GM18907 (cell line): ENCODE data around the gene MISP.

Source experiments
- ATAC-seq: cut with Tn5 transposase; IDR thresholded peaks from one replicate; pipeline ENCODE4 v1.9.1; 2021; ENCODE audit warnings: mild to moderate bottlenecking, moderate library complexity; ENCODE audit not compliant: unreplicated experiment

MISP gene

GRCh38 chr19:772063-772462 lies 21.2 kb downstream of the MISP start:
- no peak for ATAC-seq

DNA sequence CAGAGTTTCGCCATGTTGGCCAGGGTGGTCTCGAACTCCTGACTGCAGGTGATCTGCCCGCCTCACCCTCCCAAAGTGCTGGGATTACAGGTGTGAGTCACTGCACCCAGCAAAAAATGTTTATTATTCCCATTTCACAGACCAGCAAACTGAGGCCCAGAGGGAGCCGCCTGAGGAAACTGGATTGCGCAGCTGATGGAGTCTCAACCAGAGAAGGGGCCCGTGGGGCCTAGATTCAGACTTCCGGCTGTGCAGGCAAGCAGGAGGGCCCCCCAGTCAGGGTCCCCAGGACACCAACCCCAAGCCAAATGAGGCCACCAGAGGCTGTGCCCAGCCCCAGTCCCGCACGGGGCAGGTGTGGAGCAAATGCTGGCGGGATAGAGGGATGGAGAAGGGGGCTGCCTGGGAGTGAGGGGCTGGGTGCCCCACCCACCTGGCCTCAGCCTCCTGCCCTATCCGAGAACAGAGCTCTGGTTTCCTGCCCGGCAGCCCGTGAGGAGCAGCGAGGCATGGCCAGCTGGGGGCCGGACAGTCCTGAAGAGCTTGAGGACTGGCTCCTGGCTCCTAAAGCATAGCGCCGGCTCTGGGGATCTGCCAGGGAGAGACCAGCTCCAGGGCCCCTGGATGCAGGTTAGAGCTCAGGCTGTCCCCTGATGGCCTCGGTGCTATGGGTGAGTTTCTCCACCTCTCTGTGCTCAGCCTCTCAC lies 22.0 kb downstream of the MISP start:
- ATAC-seq: no peak

- no peak for ATAC-seq
These were observed 25.6 kb downstream of the MISP start for GRCh38 chr19:776549-776948.

- no peak for ATAC-seq
These were observed 28.2 kb downstream of the MISP start for GRCh38 chr19:778910-779653.

GRCh38 chr19:780935-781334 lies 30.0 kb downstream of the MISP start:
- ATAC-seq: no peak

GRCh38 chr19:781800-782184 lies 30.9 kb downstream of the MISP start:
- ATAC-seq: no peak

- ATAC-seq: no peak
These were observed 31.4 kb downstream of the MISP start for GRCh38 chr19:782185-782877.

DNA sequence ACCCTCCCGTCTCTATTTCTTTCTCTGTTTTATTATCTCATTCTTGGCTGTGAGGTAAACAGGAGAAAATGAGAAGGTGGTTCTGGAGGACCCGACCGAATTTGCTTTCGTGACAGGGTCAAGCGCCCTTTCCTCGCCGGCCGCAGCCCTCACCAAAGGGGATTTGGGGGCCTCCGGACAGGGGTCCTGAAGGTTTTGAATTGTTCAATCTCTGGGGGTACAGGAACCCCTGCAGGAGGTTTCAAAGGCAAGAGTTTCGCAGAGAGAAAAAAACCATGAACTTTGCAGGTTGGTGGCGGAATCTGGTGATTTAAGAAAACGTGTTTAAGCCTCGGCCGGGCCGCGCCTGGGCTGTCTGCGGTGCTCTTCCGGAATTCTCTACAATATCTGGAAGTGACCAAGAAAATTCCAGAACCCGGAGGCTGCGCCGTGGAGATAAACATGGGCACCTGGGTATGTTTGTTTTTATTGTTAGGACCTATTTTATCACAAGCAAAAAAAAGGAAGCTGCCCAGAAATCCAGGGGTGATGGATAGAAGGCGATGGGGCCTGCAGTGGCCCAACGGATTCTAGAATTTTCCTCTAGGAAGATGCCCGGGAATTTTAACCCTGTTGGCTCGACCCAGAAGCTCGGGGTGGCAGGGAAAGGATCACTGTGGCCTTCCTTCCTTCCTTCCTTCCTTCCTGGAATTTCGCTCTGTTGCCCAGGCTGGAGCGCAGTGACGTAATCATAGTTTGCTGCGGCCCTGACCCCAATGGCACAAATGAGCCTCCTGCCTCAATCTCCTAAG lies 32.2 kb downstream of the MISP start:
- ATAC-seq: no peak

DNA sequence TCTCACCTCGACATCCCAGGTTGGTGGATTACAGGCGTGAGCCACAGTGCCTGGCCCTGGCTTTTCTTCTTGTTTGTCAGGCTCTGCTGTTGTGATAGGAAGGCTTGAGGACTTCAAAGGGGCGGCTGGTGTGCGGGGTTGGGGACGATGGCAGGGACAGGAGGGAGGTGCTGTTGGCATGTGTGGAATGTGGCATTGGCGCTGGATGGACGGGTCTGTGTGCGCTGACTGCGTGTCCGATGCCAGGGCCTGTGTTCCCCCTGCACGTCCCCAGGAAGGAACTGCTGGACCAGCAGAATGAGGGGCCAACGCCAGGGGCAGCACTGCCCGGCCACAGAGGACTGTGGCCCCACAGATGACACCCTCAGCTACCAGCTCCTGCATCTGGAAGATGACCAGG lies 33.6 kb downstream of the MISP start:
- no peak for ATAC-seq

- ATAC-seq: no peak
These were observed 36.6 kb downstream of the MISP start for GRCh38 chr19:787536-787935.

- no peak for ATAC-seq
These were observed 37.7 kb downstream of the MISP start for GRCh38 chr19:788686-788982.

- ATAC-seq: no peak
These were observed 38.2 kb downstream of the MISP start for GRCh38 chr19:788983-789700.

DNA sequence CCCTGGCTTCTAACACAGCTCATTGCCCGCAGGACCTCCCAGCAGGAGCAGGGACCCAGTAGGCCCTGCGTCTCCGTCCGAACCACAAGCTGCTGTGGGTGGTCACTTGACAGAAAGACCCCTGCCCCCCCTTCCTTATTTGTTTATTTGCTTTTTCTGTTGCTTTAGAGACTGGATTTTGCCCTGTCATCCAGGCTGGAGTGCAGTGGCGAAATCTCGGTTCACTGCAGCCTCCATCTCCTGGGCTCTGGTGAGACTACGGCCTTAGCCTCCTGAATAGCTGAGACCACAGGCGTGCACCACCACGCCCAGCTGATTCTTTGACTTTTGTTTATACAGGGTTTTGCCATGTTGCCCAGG lies 38.8 kb downstream of the MISP start:
- ATAC-seq: no peak

DNA sequence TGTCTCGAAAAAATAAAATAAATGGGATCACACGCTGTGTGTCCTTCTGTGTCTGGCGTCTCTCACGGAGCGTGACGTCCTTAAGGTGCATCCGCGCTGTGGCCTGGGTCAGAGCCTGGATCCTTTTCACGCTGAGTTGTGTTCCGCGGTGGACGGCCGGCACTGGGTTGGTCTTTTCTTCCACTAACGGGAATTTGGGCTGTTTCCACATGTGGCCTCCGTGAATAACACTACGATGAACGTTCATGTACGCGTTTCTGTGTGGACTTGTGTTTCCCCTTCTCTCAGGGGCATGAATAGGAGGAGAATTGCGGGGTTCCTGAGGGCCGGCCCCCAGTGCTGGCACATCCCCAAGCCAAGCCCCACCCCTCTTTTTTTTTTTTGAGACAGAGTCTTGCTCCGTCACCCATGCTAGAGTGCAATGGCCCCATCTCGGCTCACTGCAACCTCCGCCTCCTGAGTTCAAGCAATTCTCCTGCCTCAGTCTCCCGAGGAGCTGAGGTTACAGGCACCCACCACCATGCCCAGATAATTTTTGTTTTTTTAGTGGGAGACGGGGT lies 40.2 kb downstream of the MISP start:
- ATAC-seq: no peak

DNA sequence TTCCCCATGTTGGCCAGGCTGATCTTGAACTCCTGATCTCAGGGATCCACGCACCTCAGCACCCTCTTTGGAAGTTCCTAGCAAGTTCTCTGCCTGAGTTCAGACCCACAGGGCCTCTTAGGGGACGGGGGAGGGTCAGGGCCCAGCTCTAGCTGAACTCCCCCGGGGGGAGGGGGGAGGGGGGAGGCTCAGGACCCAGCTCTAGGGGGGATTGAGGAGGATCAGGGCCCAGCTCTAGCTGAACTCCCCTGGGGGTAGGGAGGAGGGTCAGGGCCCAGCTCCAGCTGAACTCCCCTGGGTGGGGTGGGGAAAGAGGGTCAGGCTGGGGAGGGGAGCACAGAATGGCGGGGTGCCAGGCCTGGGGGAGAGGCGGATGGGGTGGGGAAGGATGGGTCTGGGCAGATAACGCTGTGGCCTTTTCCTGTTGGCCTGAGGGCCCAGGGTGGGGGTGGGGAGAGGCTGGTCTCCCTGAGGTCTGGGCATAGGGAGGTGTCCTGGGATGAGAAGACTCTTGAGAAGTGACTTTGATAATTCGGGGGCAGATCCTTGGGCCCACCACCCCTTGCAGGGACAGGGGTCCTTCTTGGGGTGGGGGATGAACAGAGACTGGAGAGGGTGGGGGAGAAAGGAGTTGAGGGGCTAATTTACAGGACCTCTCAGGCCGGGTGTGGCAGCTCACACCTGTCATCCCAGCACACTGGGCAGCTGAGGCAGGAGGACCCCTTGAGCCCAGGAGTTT lies 40.8 kb downstream of the MISP start:
- no peak for ATAC-seq

- ATAC-seq: no peak
These were observed 41.5 kb downstream of the MISP start for GRCh38 chr19:792306-792885.

GRCh38 chr19:793806-794205 lies 42.9 kb downstream of the MISP start:
- ATAC-seq: no peak

- ATAC-seq: no peak
These were observed 44.2 kb downstream of the MISP start for GRCh38 chr19:795073-795611.
